NCI-H2171 treated with DMSO at 0.1 percent for 48 hours (cell line): ENCODE results near the gene HCFC1R1.

ENCODE experiments used
- DNase-seq: peaks from one replicate; lab custom pipeline; 2025; lab: John Stamatoyannopoulos, UW

HCFC1R1 gene

GRCh38 chr16:2975161-2975795 lies 48.5 kb downstream of the HCFC1R1 start:
- DNase-seq, result no peak

- no peak for DNase-seq
These were observed 49.3 kb downstream of the HCFC1R1 start for GRCh38 chr16:2974319-2975056.

- DNase-seq, result no peak
These were observed 50.0 kb downstream of the HCFC1R1 start for GRCh38 chr16:2973605-2974318.

GRCh38 chr16:2973093-2973492 lies 50.6 kb downstream of the HCFC1R1 start:
- DNase-seq, result no peak
